Kidney (tissue), 14 donors: Measurements from ENCODE around the gene CATSPERE. TPM values are rescaled to one million over a fixed set of nuclear protein-coding genes. Genes with fewer than 3 reads are reported as not detected.

ENCODE experiments used
- DNase-seq, 5 donors: peaks; one replicate each; pipeline ENCODE4 v3.0.0-alpha.2; 2013 to 2020
- FAIRE-seq: peaks from 2 replicates; lab custom pipeline; 2012; peaks lifted over from hg19 to GRCh38; lab: Jason Lieb, UNC
- H3K27ac ChIP-seq, 2 donors: one replicate each; pipeline ENCODE4 v1.7.0; 2013; ENCODE audit warnings: low read depth in 2 of 2, low read length in 2 of 2, inconsistent platforms in 1 of 2
- H3K27me3 ChIP-seq: one replicate; pipeline ENCODE4 v1.7.1; 2013; ENCODE audit warnings: low read length, inconsistent platforms; ENCODE audit not compliant: control insufficient read depth, insufficient read depth
- H3K36me3 ChIP-seq, 3 donors: one replicate each; pipeline versions ENCODE4 v1.7.0 to v1.7.1; 2013; ENCODE audit warnings: low read length in 3 of 3, control low read depth in 1 of 3, inconsistent platforms in 1 of 3; ENCODE audit not compliant: insufficient read depth in 3 of 3, control insufficient read depth in 2 of 3
- H3K4me1 ChIP-seq, 3 donors: one replicate each; pipeline versions ENCODE4 v1.7.0 to v1.7.1; 2013; ENCODE audit warnings: low read length in 3 of 3, inconsistent platforms in 1 of 3, low read depth in 1 of 3; ENCODE audit not compliant: control insufficient read depth in 2 of 3, insufficient read depth in 2 of 3
- H3K4me3 ChIP-seq, 3 donors: one replicate each; pipeline versions ENCODE4 v1.7.0 to v1.8.1; 2013; ENCODE audit warnings: low read length in 3 of 3, control low read depth in 1 of 3, inconsistent platforms in 1 of 3
- H3K9ac ChIP-seq, 3 donors: one replicate each; pipeline versions ENCODE4 v1.7.0 to v1.7.1; 2013; ENCODE audit warnings: low read length in 3 of 3, control low read depth in 1 of 3, inconsistent platforms in 1 of 3
- H3K9me3 ChIP-seq, 3 donors: one replicate each; pipeline versions ENCODE4 v1.7.0 to v1.7.1; 2013; ENCODE audit warnings: low read length in 3 of 3, control low read depth in 1 of 3, inconsistent platforms in 1 of 3; ENCODE audit not compliant: control insufficient read depth in 2 of 3, insufficient read depth in 1 of 3
- intact Hi-C: fragments of 100-400 bp; cut with DNase I; formaldehyde crosslinking; loops from one replicate; pipeline ENCODE4 v1.11.1; 2022
- polyA plus RNA-seq: library from polyadenylated mRNA; stranded (reverse); fragments of 350-450 nt; fragmentation: Illumina TruSeq; extraction: RNeasy Lipid Tissue Mini Kit (QIAGEN cat#74804); gene quantifications from one replicate; pipeline ENCODE4 v1.2.3, GENCODE V29; 2014; ENCODE audit warnings: low read depth, low replicate concordance; ENCODE audit not compliant: insufficient read depth
- total RNA-seq: library from RNA; stranded (reverse); fragmentation: NEBNext Ultra II Directional; extraction: Animal tissue kit (Norgen Biotek cat#: 25700); gene quantifications from one replicate; pipeline ENCODE4 v1.2.1, GENCODE V29; 2021
- TF ChIP-seq, protein P1 (sequence below): IDR thresholded peaks from 3 replicates; pipeline ENCODE4 v1.5.1; 2012; ENCODE audit warnings: mild to moderate bottlenecking, moderate library complexity, borderline replicate concordance; ENCODE audit not compliant: insufficient read depth; ENCODE audit errors: extremely low read depth
- donor health status: control.
- donor health status: control.
- donor health status: control.
- donor health status: control.
- donor health status: control.
- donor health status: DM: yes; HTN: yes; CAD: no.
- donor health status: Normal renal cell carcinoma (clear cell type).

Gene CATSPERE
- total and polyA plus RNA-seq, 2 donors from 2014 or later, result 0.73 to 2.5 TPM

DNA sequence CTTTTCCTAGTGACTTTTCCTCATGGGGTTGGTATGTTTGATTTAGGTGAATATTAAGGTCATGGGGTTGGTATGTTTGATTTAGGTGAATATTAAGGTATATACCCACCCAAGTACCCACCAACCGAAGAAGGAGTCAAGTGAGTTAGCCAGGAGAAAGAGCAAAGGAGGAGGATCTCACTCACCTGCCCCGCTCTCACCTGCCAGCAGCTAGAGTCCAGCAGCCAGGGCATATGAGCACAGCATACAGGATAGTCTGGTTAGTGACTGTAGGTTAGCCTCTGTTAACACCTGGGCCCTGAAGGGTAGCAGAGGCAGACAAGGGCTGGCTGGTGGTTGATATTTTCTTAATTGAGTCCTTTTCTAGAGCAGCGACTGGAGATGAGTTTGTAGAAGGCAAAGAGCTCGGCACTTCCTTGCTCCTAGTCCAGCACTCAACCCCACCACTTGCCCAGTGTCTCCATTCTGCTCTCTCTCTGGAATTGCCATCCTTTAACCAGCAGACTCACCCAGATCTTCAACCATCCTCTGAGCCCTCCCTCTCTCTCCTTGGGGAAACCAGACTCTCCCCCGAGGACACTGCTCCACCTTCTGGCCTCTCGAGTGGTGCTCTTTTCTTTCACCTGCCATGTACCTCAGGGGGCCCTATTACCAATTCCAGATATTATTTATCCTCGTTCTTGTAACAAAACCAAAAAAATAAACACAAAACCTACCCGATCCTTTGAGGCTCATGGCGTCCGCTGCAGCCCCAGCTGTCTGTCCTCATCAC, 175.6 kb downstream of the CATSPERE start:
- Histone ChIP-seq H3K36me3 (no peaks in the 10 kb centered on the region), H3K27ac (no peak overlapping the region), H3K4me1 (no peaks in the 10 kb centered on the region), H3K9ac (no peak overlapping the region), H3K27me3 (no peaks in the 10 kb centered on the region), H3K9me3 (no peaks in the 10 kb centered on the region), H3K4me3 (no peak overlapping the region)
- FAIRE-seq (no peak), DNase-seq (no peak)
- TF ChIP-seq, protein P1, sequence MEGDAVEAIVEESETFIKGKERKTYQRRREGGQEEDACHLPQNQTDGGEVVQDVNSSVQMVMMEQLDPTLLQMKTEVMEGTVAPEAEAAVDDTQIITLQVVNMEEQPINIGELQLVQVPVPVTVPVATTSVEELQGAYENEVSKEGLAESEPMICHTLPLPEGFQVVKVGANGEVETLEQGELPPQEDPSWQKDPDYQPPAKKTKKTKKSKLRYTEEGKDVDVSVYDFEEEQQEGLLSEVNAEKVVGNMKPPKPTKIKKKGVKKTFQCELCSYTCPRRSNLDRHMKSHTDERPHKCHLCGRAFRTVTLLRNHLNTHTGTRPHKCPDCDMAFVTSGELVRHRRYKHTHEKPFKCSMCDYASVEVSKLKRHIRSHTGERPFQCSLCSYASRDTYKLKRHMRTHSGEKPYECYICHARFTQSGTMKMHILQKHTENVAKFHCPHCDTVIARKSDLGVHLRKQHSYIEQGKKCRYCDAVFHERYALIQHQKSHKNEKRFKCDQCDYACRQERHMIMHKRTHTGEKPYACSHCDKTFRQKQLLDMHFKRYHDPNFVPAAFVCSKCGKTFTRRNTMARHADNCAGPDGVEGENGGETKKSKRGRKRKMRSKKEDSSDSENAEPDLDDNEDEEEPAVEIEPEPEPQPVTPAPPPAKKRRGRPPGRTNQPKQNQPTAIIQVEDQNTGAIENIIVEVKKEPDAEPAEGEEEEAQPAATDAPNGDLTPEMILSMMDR, result no peak
- intact Hi-C loops, result no loop called here

DNA sequence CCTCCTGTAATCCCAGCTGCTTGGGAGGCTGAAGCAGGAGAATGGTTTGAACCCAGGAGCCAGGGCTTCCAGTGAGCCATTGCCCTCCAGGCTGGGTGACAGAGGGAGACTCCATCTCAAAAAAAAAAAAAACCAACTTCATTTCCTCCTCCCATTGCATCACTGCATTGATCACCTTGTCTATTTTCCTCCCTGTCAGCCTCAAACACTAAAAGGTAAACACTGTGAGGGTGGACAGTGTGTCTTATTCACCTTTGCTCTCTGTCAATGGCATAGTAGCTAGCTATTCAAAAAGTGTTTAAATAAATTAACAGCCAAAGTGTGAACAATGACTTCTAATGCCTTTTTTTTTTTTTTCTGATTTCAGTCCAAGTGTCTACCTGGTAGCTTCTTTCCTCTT, 178.5 kb downstream of the CATSPERE start:
- intact Hi-C loops, result no loop called here
- no peak for FAIRE-seq
- Histone ChIP-seq H3K4me1 (no peaks in the 10 kb centered on the region), H3K36me3 (no peaks in the 10 kb centered on the region), H3K9ac (no peak overlapping the region), H3K9me3 (no peaks in the 10 kb centered on the region), H3K27ac (no peak overlapping the region), H3K4me3 (no peak overlapping the region), H3K27me3 (no peaks in the 10 kb centered on the region)
- DNase-seq, result no peak
- TF ChIP-seq, protein P1, result no peak

DNA sequence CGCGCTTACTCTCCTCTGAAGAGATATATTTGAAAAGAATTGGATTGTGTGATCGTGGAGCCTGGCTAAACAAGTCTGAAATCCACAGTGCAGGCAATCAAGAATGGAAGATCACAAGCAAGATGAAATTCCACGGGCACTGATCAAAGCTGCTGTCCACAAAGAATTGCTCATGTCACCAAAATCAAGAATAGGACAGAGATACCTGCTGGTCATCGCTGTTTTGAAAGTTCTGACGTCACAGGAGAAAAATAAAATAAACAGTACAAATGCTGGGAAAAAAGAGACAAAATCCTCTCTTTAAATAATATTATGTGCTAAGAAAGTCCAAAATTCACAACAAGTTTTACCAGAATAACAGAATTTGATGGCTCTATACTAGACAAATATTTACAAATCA, 179.8 kb downstream of the CATSPERE start:
- intact Hi-C loops, result no loop called here
- TF ChIP-seq, protein P1, result no peak
- FAIRE-seq, result no peak

More for the DNA sequence above, 179.8 kb downstream of the CATSPERE start:
- Histone ChIP-seq H3K4me3 (no peak overlapping the region), H3K4me1 (no peaks in the 10 kb centered on the region), H3K9me3 (no peaks in the 10 kb centered on the region), H3K36me3 (no peaks in the 10 kb centered on the region), H3K27ac (no peak overlapping the region), H3K9ac (no peak overlapping the region), H3K27me3 (no peaks in the 10 kb centered on the region)
- no peak for DNase-seq
